OCI-LY1 (cell line): ENCODE results near the gene GNAT3.

Experiments used
- EZH2 ChIP-seq: fragments of 200-600 bp; sonication (generic), shearing (Covaris generic); IDR thresholded peaks from 2 replicates; pipeline ENCODE4 v1.8.0; 2017; ENCODE audit warnings: borderline replicate concordance, mixed run types, mild to moderate bottlenecking, antibody characterized with exemption, low read length, moderate library complexity, mixed read lengths
- TF ChIP-seq, protein P1 (sequence below): fragments of 200-600 bp; sonication (generic), shearing (Covaris generic); IDR thresholded peaks from 2 replicates; pipeline ENCODE4 v1.5.1; 2017; ENCODE audit warnings: mild to moderate bottlenecking, antibody characterized with exemption, low read length, moderate library complexity, mixed read lengths

GRCh38 chr7:80440883-80441282 is 71.0 kb downstream of the GNAT3 start:
- TF ChIP-seq, protein P1, sequence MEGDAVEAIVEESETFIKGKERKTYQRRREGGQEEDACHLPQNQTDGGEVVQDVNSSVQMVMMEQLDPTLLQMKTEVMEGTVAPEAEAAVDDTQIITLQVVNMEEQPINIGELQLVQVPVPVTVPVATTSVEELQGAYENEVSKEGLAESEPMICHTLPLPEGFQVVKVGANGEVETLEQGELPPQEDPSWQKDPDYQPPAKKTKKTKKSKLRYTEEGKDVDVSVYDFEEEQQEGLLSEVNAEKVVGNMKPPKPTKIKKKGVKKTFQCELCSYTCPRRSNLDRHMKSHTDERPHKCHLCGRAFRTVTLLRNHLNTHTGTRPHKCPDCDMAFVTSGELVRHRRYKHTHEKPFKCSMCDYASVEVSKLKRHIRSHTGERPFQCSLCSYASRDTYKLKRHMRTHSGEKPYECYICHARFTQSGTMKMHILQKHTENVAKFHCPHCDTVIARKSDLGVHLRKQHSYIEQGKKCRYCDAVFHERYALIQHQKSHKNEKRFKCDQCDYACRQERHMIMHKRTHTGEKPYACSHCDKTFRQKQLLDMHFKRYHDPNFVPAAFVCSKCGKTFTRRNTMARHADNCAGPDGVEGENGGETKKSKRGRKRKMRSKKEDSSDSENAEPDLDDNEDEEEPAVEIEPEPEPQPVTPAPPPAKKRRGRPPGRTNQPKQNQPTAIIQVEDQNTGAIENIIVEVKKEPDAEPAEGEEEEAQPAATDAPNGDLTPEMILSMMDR, result no peak
- no peak for TF ChIP-seq EZH2
